HG02678 (cell line): ENCODE data around the gene NPSR1.
"Not testable (repeated sequence)": the region's sequence is repeated elsewhere in the genome, so short reads cannot be mapped to it uniquely, and the experiment has no call there.

Experiments used
- ATAC-seq: cut with Tn5 transposase; IDR thresholded peaks from one replicate; pipeline ENCODE4 v1.9.1; 2021; ENCODE audit warnings: mild to moderate bottlenecking, moderate library complexity; ENCODE audit not compliant: unreplicated experiment

Gene NPSR1

GRCh38 chr7:34831436-34831835 is 173.4 kb downstream of the NPSR1 start:
- ATAC-seq = no peak

DNA sequence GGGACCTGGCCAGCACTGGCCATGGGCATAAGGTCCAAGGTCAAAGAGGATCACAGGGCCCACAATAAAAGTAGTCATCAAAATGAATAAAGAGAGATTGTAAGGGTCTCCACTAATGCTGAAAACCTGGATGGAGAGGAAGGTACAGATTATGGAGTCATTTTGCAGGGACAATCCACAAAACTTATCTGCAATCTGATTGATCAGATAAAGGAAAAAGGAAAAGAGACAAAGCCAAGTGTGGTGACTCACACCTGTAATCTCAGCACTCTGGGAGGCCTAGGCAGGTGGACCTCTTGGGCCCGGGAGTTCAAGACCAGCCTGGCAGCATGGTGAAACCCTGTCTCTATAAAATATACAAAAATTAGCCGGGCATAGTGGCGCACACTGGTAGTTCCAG is 174.0 kb downstream of the NPSR1 start:
- no peak for ATAC-seq

- no peak for ATAC-seq
These were observed 178.0 kb downstream of the NPSR1 start for GRCh38 chr7:34835901-34836600.

- ATAC-seq = no peak
These were observed 179.3 kb downstream of the NPSR1 start for GRCh38 chr7:34837316-34837715.

GRCh38 chr7:34837801-34838201 is 179.8 kb downstream of the NPSR1 start:
- no peak for ATAC-seq

GRCh38 chr7:34838329-34838728 is 180.3 kb downstream of the NPSR1 start:
- ATAC-seq = no peak

DNA sequence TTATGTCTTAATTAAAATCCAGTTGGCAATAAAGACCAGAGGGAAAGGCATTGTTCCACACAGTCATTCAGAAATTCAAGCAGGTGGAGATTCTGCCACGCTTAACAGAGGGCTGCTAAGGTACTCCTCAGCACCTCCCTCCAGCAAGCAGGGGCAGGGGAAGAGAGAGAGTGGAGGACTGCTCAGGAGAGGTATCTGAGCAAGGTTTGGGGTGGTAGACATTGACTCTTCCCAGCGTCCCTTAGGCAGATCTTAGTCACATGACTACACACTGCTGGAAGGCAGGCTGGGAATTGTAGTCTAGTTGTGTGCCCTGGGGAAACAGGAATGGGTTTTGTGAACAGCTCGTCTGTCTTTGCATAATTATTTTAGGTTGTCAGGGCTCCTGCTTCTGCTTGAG is 181.6 kb downstream of the NPSR1 start:
- ATAC-seq = no peak

- ATAC-seq = no peak
These were observed 182.3 kb downstream of the NPSR1 start for GRCh38 chr7:34840176-34840785.

DNA sequence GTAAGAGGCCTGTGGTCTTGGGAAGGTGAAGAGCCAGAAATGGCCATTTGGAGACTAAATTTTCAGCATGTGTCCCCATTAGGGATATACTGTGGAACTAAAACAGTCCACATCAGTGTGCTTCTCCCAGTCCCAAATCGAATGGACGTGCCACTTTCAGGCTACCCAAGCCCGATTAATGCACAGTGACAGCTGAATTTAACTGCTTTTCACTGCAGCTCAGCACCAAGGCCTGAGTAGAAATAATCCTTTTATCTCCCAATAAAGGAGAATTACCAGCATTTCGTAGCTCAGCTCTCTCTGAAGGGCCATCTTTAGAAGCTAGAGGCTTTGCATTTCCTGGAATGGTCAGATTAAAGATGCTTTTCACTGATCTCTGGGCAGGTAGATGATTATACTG is 183.3 kb downstream of the NPSR1 start:
- no peak for ATAC-seq

- no peak for ATAC-seq
These were observed 184.8 kb downstream of the NPSR1 start for GRCh38 chr7:34842782-34843181.

GRCh38 chr7:34844406-34844805 is 186.4 kb downstream of the NPSR1 start:
- no peak for ATAC-seq

GRCh38 chr7:34844936-34845665 is 187.1 kb downstream of the NPSR1 start:
- no peak for ATAC-seq

DNA sequence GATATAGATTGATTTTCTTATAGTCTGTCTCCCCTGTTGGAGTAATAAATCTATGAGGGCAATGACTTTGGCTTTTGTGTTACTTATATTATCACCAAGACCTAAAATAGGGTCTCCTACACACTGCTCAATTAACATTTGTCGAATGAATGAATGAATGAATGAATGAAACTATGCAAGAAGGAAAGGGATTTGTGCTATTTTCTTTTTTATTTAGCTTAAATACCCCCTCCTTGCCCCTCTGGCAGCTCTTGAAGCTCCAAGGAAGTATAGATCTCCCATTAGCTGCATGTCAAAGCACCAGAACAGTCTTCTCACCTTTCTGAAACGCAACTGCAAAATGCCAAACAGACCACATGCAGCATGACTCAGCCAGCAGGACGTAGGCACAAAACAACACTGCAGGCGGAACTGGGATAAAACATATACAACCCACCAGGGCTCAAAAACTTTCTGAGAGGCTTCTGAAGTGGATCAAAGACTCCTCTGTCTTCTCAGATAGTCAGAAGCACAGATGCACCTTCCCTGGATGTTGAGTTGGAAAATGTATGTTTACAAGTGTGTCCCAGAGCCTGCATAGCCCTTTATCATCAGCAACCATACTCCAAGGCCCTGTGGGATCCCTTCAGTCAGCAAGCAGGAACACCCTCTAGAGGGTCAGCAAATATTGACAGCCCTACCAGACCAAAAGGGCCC is 187.8 kb downstream of the NPSR1 start:
- ATAC-seq = no peak

DNA sequence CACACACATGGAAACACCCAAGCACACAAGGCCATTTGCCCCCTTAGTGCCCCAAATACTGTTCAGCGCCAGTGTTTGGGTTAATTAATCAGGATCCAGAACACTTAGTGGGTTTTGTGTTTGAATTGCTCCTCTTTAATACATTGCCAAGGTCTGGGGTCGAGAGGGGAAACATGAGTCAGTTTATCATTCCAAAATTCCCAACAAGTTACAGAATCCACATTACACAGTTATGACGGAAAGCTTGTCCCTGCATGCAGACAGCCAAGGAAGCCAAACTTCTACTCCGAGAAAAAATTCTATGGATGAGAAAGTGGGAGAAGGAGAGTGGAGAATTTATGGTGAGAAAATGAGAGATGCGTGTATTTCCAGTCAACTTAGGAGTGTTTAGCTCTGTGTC is 189.0 kb downstream of the NPSR1 start:
- no peak for ATAC-seq

DNA sequence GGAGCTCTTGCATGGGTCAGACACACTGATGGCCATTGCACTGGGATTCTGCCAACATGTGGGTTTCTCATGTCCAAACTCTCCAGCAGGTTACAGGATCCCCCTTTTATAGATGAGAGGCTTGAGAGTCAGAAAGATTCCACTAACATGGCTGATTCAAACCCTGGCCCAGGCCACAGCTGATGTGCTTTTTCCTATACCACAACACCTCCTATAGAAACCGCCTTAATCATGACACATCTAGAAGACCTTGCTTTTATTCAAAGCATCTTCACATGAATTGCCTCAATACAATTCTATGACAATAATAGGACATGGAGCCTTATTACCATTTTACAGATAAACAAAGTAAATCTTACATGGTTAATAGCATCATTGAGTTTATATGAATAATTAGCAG is 190.7 kb downstream of the NPSR1 start:
- ATAC-seq = no peak

DNA sequence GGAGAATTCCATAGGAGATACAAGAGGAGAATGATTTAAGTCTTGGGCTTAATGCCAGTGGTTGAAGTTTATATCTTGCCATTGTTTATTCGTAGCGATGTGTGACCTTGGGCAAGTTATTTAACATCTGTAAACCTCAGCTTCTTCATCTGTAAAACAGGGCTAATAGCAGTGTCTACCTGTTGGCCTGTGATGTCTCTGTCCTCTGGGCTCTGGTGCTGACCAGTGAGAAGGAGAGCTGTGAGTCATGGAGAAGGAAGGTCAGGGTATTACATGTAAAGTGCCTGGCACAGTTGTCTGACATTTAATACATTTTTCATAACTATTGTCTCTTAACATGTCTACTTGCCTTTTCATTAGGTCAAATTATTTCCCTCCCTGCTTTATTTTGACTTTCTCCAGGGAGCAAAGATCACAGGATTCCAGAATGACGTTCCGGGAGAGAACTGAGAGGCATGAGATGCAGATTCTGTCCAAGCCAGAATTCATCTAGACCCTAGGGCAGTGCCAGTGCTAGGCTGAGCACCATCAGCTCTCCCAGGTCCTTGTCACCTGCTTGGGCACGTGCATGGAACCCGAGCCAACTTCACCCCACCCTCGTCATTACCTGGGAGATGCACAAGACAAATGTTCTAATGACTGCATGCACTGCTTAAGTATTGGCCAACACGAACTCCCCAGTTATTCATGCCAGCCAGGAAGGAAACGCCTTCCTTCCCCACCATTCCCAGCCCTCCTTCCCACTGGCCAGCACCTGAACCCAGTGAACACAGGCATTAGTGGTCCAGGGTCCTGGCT is 191.3 kb downstream of the NPSR1 start:
- no peak for ATAC-seq

GRCh38 chr7:34849986-34850385 is 192.0 kb downstream of the NPSR1 start:
- ATAC-seq = no peak

DNA sequence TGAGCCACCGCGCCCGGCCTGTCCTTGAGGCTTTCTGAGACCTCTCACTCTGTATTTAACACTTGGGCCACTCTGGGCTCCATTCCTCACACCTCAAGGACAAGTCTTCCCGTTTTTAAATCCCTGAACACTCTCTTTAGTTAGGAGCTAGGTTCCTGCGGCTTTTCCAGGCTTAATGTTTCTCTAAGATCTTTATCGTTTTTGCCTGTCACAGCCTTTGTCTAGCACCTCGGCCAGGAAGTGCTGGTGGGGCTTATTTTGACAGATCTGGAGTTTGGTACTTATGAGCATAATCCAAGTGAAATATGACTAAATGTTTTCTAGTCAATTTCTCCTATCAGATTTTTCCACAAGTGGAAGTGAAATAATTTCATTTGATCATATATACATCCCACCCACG is 192.7 kb downstream of the NPSR1 start:
- no peak for ATAC-seq

GRCh38 chr7:34851431-34851830 is 193.4 kb downstream of the NPSR1 start:
- ATAC-seq = no peak

DNA sequence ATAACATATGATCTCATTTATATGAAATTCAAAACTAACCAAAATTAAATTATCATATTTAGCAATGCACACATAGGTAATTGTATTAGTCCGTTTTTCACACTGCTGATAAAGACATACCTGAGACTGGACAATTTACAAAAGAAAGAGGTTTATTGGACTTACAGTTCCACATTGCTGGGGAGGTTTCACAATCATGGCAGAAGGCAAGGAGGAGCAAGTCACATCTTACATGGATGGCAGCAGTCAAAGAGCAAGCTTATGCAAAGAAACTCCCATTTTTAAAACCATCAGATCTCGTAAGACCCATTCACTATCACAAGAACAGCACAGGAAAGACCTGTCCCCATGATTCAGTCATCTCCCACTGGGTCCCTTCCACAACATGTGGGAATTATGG is 200.4 kb downstream of the NPSR1 start:
- ATAC-seq = not testable (repeated sequence)

- ATAC-seq = not testable (repeated sequence)
These were observed 201.3 kb downstream of the NPSR1 start for GRCh38 chr7:34859281-34859680.
